Measurements from ENCODE around the gene COL4A2.

The COL4A2 gene

DNA sequence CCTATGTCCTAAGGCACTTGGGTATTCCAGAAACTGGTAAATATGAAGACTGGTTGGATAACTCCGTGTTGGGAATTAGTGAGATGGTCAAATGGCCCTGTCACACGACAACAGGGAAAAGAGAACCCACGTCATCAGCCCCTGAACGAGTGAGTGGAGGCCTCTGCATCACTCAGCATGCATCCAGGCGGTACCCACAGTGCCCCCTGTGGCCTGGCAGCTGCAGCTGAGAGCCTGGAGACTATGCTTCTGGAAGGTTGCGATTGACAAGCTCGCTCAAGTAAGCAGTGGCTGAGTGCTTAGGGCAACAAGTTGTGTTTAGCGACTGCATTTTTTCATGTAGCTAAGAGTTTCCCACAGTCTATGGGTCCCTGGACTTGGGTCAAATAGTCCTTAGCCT lies 55.9 kb downstream of the COL4A2 start:
- TF ChIP-seq, protein P1, sequence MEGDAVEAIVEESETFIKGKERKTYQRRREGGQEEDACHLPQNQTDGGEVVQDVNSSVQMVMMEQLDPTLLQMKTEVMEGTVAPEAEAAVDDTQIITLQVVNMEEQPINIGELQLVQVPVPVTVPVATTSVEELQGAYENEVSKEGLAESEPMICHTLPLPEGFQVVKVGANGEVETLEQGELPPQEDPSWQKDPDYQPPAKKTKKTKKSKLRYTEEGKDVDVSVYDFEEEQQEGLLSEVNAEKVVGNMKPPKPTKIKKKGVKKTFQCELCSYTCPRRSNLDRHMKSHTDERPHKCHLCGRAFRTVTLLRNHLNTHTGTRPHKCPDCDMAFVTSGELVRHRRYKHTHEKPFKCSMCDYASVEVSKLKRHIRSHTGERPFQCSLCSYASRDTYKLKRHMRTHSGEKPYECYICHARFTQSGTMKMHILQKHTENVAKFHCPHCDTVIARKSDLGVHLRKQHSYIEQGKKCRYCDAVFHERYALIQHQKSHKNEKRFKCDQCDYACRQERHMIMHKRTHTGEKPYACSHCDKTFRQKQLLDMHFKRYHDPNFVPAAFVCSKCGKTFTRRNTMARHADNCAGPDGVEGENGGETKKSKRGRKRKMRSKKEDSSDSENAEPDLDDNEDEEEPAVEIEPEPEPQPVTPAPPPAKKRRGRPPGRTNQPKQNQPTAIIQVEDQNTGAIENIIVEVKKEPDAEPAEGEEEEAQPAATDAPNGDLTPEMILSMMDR (conservative IDR thresholded peaks at IDR 0.05; ENCODE audit: control insufficient read depth, insufficient read depth, low read depth, low read length), result no peak
- H3K4me3 ChIP-seq (ENCODE audit: control insufficient read depth, low read depth, low read length), result no peak overlapping the region
- DNase-seq (ENCODE audit: low read depth), result no peak

DNA sequence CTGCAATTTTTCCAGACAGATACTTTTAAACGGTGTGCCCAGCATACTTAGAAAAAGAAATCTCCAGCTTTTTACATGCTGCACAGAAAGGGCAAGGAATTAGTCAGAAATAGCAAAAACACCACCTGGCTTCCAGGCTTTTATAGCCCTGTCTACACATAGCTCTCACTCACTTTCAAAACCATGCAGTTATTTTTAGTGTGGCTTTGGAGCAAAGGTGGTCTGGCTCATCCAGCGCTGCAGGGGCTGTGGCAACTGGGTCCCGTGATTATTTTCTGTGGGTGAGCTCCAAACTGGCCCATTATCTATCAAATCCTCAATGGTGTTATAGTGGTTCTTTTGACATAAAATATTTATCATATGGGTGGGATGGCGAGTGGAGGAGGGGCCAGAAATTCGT lies 57.0 kb downstream of the COL4A2 start:
- DNase-seq (ENCODE audit: low read depth), result no peak
- TF ChIP-seq, protein P1 (conservative IDR thresholded peaks at IDR 0.05; ENCODE audit: control insufficient read depth, insufficient read depth, low read depth, low read length), result no peak
- no peak overlapping the region for H3K4me3 ChIP-seq (ENCODE audit: control insufficient read depth, low read depth, low read length)

DNA sequence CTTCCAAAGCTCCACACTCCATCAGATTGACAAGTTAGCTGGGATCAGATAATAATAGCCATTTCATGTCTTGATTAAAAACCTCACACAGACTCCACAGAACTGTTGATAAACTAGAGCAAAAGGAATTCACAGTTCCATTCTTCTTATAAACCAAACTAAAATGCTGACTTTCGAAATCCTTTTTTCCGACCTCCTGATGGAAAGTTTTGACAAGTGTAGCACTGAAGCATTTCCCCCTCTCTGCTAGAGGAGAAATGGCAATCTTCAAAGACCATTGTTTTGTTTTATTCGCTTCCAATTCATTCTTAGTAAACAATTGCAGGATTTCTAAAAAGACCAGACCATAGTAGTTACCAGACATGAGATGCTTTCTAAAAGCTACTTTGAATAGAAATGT lies 58.8 kb downstream of the COL4A2 start:
- TF ChIP-seq, protein P1 (conservative IDR thresholded peaks at IDR 0.05; ENCODE audit: control insufficient read depth, insufficient read depth, low read depth, low read length), result no peak
- H3K4me3 ChIP-seq (ENCODE audit: control insufficient read depth, low read depth, low read length), result no peak overlapping the region
- no peak for DNase-seq (ENCODE audit: low read depth)

DNA sequence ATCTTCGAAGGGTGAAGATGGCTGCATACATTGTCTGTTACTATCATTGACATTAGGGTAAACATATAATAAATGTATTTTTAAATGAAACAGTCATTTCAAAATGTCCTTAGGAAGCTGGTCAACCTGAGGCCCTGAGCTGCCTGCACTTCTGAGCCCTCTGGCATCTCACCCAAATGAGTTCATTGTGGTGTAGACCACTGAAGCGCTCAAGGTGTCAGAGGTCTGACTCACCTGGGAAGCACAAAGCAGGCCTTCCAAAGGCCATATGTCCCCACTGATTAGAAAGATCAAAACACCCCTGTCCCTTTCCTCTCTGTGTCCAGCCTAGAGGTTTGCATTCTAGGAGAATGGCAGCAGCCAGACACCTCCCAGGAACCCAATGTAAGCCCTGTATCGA lies 59.6 kb downstream of the COL4A2 start:
- no peak for DNase-seq (ENCODE audit: low read depth)
- TF ChIP-seq, protein P1 (conservative IDR thresholded peaks at IDR 0.05; ENCODE audit: control insufficient read depth, insufficient read depth, low read depth, low read length), result no peak
- H3K4me3 ChIP-seq (ENCODE audit: control insufficient read depth, low read depth, low read length), result no peak overlapping the region

DNA sequence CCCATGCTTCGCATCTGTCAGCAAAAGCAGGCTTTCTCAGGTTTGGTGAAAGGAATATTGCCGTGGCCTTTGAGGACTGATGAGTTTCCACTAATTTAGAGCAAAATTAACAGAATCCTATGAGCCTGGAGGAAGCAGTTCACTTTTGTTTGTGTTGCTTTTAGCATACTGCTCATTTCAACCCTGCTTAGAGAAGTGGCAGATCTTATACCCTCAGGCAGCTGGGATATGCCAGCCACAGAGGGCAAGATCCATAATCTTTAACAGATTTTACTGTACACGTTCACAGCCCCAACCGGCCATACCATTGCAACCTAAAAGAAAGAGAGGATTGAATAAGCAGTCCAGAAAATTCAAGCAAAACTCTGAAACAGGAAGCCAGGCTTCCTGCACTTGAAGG lies 60.5 kb downstream of the COL4A2 start:
- TF ChIP-seq, protein P1 (conservative IDR thresholded peaks at IDR 0.05; ENCODE audit: control insufficient read depth, insufficient read depth, low read depth, low read length), result no peak
- no peak for DNase-seq (ENCODE audit: low read depth)
- H3K4me3 ChIP-seq (ENCODE audit: control insufficient read depth, low read depth, low read length), result no peak overlapping the region

DNA sequence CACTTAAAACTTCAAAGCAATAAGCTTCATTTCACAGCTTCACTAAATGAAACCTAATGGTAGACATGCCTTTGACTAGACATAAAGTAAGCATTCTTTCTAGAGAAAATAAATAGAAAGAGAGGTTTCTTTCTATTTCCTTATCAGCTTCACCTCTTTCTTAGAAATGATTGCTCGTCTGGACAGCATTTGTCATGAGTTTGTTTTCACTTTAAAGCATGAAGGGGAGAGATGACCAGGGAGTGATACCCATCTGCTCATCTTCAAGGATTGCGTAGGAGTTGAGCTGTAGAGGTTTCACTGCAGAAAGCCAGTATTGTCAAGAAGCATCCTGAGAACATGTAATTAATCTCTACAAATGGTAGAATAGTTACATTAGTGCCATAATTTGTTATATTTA lies 61.3 kb downstream of the COL4A2 start:
- DNase-seq (ENCODE audit: low read depth), result no peak
- H3K4me3 ChIP-seq (ENCODE audit: control insufficient read depth, low read depth, low read length), result no peak overlapping the region
- TF ChIP-seq, protein P1 (conservative IDR thresholded peaks at IDR 0.05; ENCODE audit: control insufficient read depth, insufficient read depth, low read depth, low read length), result no peak

DNA sequence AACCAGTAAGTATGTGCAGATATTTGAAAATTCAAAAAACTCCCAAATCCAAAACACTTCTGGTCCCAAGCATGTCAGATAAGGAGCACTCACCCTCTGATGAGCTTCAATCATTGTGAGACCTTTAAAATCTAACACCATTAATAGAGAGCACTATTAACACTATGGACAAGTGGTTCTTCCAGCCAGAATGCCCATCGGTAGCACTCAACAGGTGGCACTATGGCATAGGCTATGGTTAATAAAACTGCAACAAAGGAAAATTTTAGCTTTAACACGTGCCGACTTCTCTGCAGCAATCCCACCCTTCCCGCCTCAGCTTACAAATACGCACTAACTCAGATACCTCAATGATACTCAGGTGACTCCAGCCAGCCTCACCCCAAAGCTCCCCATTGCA lies 62.3 kb downstream of the COL4A2 start:
- no peak for DNase-seq (ENCODE audit: low read depth)
- TF ChIP-seq, protein P1 (conservative IDR thresholded peaks at IDR 0.05; ENCODE audit: control insufficient read depth, insufficient read depth, low read depth, low read length), result no peak
- no peak overlapping the region for H3K4me3 ChIP-seq (ENCODE audit: control insufficient read depth, low read depth, low read length)
